ENCODE data around the gene GRK2.
"Not testable (repeated sequence)": the region's sequence is repeated elsewhere in the genome, so short reads cannot be mapped to it uniquely, and the experiment has no call there.

The GRK2 gene

GRCh38 chr11:67312187-67313021 is 46.1 kb downstream of the GRK2 start:
- DNase-seq (ENCODE audit: low read depth), result no peak

GRCh38 chr11:67313125-67313890 is 47.0 kb downstream of the GRK2 start:
- DNase-seq (ENCODE audit: low read depth), result no peak

GRCh38 chr11:67314218-67314617 is 47.9 kb downstream of the GRK2 start:
- no peak for DNase-seq (ENCODE audit: low read depth)

GRCh38 chr11:67315325-67315909 is 49.1 kb downstream of the GRK2 start:
- DNase-seq (ENCODE audit: low read depth), result no peak

- DNase-seq (ENCODE audit: low read depth), result no peak
Measured at GRCh38 chr11:67316882-67317204, 50.6 kb downstream of the GRK2 start.

- DNase-seq (ENCODE audit: low read depth), result peak; percentile 93
Measured at GRCh38 chr11:67317205-67317887, 51.1 kb downstream of the GRK2 start.

GRCh38 chr11:67317888-67318555 is 51.7 kb downstream of the GRK2 start:
- no peak for DNase-seq (ENCODE audit: low read depth)

- not testable (repeated sequence) for DNase-seq (ENCODE audit: low read depth)
Measured at GRCh38 chr11:67318876-67319275, 52.6 kb downstream of the GRK2 start.

GRCh38 chr11:67320011-67320410 is 53.7 kb downstream of the GRK2 start:
- DNase-seq (ENCODE audit: low read depth), result peak; percentile 51

GRCh38 chr11:67320691-67321090 is 54.4 kb downstream of the GRK2 start:
- no peak for DNase-seq (ENCODE audit: low read depth)

- no peak for DNase-seq (ENCODE audit: low read depth)
Measured at GRCh38 chr11:67321313-67321871, 55.1 kb downstream of the GRK2 start.

GRCh38 chr11:67322049-67322448 is 55.8 kb downstream of the GRK2 start:
- no peak for DNase-seq (ENCODE audit: low read depth)

- no peak for DNase-seq (ENCODE audit: low read depth)
Measured at GRCh38 chr11:67323526-67323925, 57.3 kb downstream of the GRK2 start.

- peak; percentile 16 for DNase-seq (ENCODE audit: low read depth)
Measured at GRCh38 chr11:67332081-67332691, 65.9 kb downstream of the GRK2 start.
